ENCODE results near the gene CLCN5. TPM values are rescaled to one million over a fixed set of nuclear protein-coding genes. Genes with fewer than 3 reads are reported as not detected.

The CLCN5 gene
- total and polyA plus RNA-seq, 2 of the 13 experiments (the other 11 are each of a cell fraction or from before 2014, with no cell fraction given) = 7.8 to 27.3 TPM

GRCh38 chrX:49922291-49923241 is at the start of gene CLCN5 (continued):
- TF ChIP-seq PATZ1 (CRISPR knock-in tag; IDR thresholded peaks at IDR 0.05) = no peak
- no peak for TF ChIP-seq MTERF4 (CRISPR knock-in tag; IDR thresholded peaks at IDR 0.05)
- TF ChIP-seq, protein P1, sequence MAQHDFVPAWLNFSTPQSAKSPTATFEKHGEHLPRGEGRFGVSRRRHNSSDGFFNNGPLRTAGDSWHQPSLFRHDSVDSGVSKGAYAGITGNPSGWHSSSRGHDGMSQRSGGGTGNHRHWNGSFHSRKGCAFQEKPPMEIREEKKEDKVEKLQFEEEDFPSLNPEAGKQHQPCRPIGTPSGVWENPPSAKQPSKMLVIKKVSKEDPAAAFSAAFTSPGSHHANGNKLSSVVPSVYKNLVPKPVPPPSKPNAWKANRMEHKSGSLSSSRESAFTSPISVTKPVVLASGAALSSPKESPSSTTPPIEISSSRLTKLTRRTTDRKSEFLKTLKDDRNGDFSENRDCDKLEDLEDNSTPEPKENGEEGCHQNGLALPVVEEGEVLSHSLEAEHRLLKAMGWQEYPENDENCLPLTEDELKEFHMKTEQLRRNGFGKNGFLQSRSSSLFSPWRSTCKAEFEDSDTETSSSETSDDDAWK (CRISPR knock-in tag; IDR thresholded peaks at IDR 0.05) = no peak
- TF ChIP-seq MNT (IDR thresholded peaks at IDR 0.05) = no peak
- no peak for TF ChIP-seq RBM39 (IDR thresholded peaks at IDR 0.05; ENCODE audit: low read depth, low read length, poor library complexity, severe bottlenecking)
- no peak for TF ChIP-seq ZNF737 (CRISPR knock-in tag; IDR thresholded peaks at IDR 0.05; ENCODE audit: borderline replicate concordance)
- TF ChIP-seq GLMP (CRISPR knock-in tag; IDR thresholded peaks at IDR 0.05; ENCODE audit: borderline replicate concordance) = no peak
- TF ChIP-seq HMGXB4 (CRISPR knock-in tag; IDR thresholded peaks at IDR 0.05; ENCODE audit: borderline replicate concordance in 1 of 2, low read depth in 1 of 2) = peak in 1 of 2 experiments; percentile 41; a peak in 2 of 4 replicates
- TF ChIP-seq NAIF1 (CRISPR knock-in tag; IDR thresholded peaks at IDR 0.05; ENCODE audit: borderline replicate concordance) = peak; percentile 49; the same call in 1 of the 2 replicates
- TF ChIP-seq JUN (CRISPR knock-in tag; IDR thresholded peaks at IDR 0.05) = no peak
- peak; percentile 83 for TF ChIP-seq KMT2A (CRISPR knock-in tag; IDR thresholded peaks at IDR 0.05)
- TF ChIP-seq ZKSCAN5 (CRISPR knock-in tag; IDR thresholded peaks at IDR 0.05) = no peak
- TF ChIP-seq, protein P2, sequence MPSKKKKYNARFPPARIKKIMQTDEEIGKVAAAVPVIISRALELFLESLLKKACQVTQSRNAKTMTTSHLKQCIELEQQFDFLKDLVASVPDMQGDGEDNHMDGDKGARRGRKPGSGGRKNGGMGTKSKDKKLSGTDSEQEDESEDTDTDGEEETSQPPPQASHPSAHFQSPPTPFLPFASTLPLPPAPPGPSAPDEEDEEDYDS (CRISPR knock-in tag; IDR thresholded peaks at IDR 0.05) = peak; percentile 61; the same call in 1 of the 2 replicates
- TF ChIP-seq, protein P3, sequence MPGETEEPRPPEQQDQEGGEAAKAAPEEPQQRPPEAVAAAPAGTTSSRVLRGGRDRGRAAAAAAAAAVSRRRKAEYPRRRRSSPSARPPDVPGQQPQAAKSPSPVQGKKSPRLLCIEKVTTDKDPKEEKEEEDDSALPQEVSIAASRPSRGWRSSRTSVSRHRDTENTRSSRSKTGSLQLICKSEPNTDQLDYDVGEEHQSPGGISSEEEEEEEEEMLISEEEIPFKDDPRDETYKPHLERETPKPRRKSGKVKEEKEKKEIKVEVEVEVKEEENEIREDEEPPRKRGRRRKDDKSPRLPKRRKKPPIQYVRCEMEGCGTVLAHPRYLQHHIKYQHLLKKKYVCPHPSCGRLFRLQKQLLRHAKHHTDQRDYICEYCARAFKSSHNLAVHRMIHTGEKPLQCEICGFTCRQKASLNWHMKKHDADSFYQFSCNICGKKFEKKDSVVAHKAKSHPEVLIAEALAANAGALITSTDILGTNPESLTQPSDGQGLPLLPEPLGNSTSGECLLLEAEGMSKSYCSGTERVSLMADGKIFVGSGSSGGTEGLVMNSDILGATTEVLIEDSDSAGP (CRISPR knock-in tag; IDR thresholded peaks at IDR 0.05; ENCODE audit: borderline replicate concordance) = peak; percentile 67; the same call in 1 of the 2 replicates
- TF ChIP-seq RELA (CRISPR knock-in tag; IDR thresholded peaks at IDR 0.05) = no peak
